ENCODE data around the gene TBC1D16.

The TBC1D16 gene

DNA sequence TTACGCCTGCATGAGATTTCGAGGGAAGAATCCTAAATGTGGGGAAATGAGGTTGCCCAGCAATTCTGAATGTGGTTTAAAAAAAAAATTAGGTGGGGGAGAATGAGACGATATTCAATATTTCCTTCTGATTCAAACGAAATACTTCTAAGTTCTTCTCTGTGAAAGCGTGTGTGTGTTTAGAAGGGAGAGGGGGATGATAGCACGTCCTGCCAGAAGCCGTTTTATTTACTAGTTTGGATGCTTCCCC is 47.8 kb downstream of the TBC1D16 start:
- no peak overlapping the region for H3K4me3 ChIP-seq (ENCODE audit: control insufficient read depth in 1 of 7, extremely low read depth in 1 of 7, insufficient read depth in 4 of 7, low read depth in 2 of 7, low read length in 6 of 7)
- no peaks in the 10 kb centered on the region for H3K36me3 ChIP-seq (ENCODE audit: control insufficient read depth in 4 of 4, insufficient read depth in 4 of 4, low read length in 3 of 4)
- 93% methylated on average over 5 of the region's 7 CpGs for WGBS (ENCODE audit: insufficient coverage)
- H3K27ac ChIP-seq (ENCODE audit: insufficient read depth in 1 of 2, low read depth in 1 of 2, low read length in 2 of 2, poor library complexity in 1 of 2, severe bottlenecking in 2 of 2), result no peak overlapping the region
- H3K4me1 ChIP-seq (ENCODE audit: control extremely low read depth in 1 of 4, control insufficient read depth in 4 of 4, insufficient read depth in 4 of 4, low read length in 3 of 4), result peaks cover 0 to 15% (median 11%) of the 10 kb centered on the region in 4 experiments
- H3K27me3 ChIP-seq (replicated peaks in 2 of 5; ENCODE audit: control insufficient read depth in 4 of 5, insufficient read depth in 5 of 5, low read length in 4 of 5), result no peaks in the 10 kb centered on the region
- ChIA-PET CTCF (no interaction called here), POLR2A (no interaction called here)
- DNase-seq, result no peak
- H3K9me3 ChIP-seq (ENCODE audit: control extremely low read depth in 1 of 5, control insufficient read depth in 4 of 5, insufficient read depth in 2 of 5, low read depth in 1 of 5, low read length in 4 of 5), result no peaks in the 10 kb centered on the region

DNA sequence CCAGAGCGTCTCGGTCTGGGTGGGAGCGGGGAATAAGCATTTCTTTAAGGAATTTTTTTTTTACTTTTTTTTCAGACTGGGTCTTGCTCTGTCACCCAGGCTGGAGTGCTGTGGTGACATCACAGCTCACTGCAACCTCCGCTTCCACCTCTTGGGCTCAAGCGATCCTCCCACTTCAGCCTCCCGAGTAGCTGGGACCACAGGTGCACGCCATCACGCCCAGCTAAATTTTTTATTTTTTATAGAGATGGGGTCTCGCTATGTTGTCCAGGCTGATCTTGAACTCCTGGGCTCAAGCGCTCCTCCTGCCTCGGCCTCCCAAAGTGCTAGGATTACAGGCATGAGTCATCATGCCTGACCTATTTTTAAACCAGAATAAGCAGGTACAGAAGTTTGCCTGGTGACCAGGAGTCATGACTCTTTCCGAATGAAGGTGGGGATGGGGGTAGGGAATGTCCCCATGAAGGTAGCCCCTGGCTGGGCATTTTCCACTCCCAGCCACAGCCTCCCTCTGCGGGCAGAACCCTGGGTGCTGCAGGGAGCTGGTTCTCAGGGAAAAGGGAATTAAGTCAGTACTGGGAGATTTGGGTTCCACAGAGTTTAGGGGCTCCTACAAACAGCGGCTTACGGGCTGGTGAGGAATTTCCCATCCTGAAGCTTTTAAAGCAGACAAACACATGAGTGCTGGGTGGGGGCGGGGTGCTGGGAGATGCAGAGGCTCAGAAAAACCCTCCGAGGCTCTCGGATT is 48.3 kb downstream of the TBC1D16 start:
- Histone ChIP-seq H3K9me3 (ENCODE audit: control extremely low read depth in 1 of 5, control insufficient read depth in 4 of 5, insufficient read depth in 2 of 5, low read depth in 1 of 5, low read length in 4 of 5) (no peaks in the 10 kb centered on the region), H3K4me3 (ENCODE audit: control insufficient read depth in 1 of 7, extremely low read depth in 1 of 7, insufficient read depth in 4 of 7, low read depth in 2 of 7, low read length in 6 of 7) (no peak overlapping the region), H3K4me1 (ENCODE audit: control extremely low read depth in 1 of 4, control insufficient read depth in 4 of 4, insufficient read depth in 4 of 4, low read length in 3 of 4) (peaks cover 0 to 10% (median 7%) of the 10 kb centered on the region in 4 experiments), H3K27me3 (replicated peaks in 2 of 5; ENCODE audit: control insufficient read depth in 4 of 5, insufficient read depth in 5 of 5, low read length in 4 of 5) (no peaks in the 10 kb centered on the region), H3K36me3 (ENCODE audit: control insufficient read depth in 4 of 4, insufficient read depth in 4 of 4, low read length in 3 of 4) (no peaks in the 10 kb centered on the region), H3K27ac (ENCODE audit: insufficient read depth in 1 of 2, low read depth in 1 of 2, low read length in 2 of 2, poor library complexity in 1 of 2, severe bottlenecking in 2 of 2) (no peak overlapping the region)
- DNase-seq, result no peak
- ChIA-PET POLR2A (no interaction called here), CTCF (interaction anchor here (1.2 kb wide), 1 partner anchor 10 kb away, joined by 3 read pairs; no protein-coding TSS in a partner anchor)
- 98% methylated on average over 17 of the region's 18 CpGs for WGBS (ENCODE audit: insufficient coverage)

DNA sequence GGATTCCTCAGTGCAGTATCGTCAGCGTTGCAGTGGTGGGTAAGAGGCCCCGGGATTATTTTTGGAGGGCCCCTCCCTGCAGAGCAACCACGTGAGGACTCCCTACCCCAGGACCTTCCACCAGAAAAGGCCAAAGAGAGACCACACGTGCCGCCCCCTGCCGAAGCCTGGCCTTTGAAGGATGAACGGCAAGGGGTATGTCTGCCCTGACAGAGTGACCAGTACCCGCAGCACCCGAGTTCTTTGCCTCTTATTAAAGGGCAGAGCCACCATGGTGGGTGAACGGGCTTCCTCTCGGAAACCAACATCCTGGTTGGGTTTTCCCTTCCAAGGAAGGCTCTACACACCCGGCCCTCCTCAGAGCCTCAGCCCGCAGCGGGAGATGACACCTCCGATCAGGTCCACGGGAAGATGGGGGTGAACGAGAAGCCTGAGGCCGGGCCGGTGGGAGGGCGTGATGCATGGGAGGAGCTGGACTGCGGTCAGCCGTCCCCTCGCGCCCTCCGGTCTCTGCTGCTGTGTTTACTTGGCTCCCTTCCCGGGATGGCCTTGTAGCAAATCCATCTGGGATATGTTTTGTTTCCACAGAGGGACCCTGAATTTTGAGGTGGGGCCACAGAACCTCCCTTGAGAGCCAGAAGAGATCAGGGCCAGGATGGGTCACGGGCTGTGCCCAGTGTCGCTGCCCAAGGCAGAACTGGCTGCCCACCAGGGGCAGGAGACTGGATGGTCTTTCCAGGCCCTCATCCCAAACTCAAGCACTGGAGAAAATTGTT is 49.1 kb downstream of the TBC1D16 start:
- ChIA-PET POLR2A (no interaction called here), CTCF (interaction anchor here (1.2 to 1.4 kb wide), 2 partner anchors 9 to 87 kb away, joined by 3 to 4 read pairs; no protein-coding TSS in a partner anchor)
- H3K9me3 ChIP-seq (ENCODE audit: control extremely low read depth in 1 of 5, control insufficient read depth in 4 of 5, insufficient read depth in 2 of 5, low read depth in 1 of 5, low read length in 4 of 5), result no peaks in the 10 kb centered on the region
- no peak for DNase-seq
- no peaks in the 10 kb centered on the region for H3K27me3 ChIP-seq (replicated peaks in 2 of 5; ENCODE audit: control insufficient read depth in 4 of 5, insufficient read depth in 5 of 5, low read length in 4 of 5)
- WGBS (ENCODE audit: insufficient coverage), result 97% methylated on average over 29 of the region's 29 CpGs
- H3K4me1 ChIP-seq (ENCODE audit: control extremely low read depth in 1 of 4, control insufficient read depth in 4 of 4, insufficient read depth in 4 of 4, low read length in 3 of 4), result peaks cover 0 to 4% (median 2%) of the 10 kb centered on the region in 4 experiments
- H3K36me3 ChIP-seq (ENCODE audit: control insufficient read depth in 4 of 4, insufficient read depth in 4 of 4, low read length in 3 of 4), result no peaks in the 10 kb centered on the region
- no peak overlapping the region for H3K27ac ChIP-seq (ENCODE audit: insufficient read depth in 1 of 2, low read depth in 1 of 2, low read length in 2 of 2, poor library complexity in 1 of 2, severe bottlenecking in 2 of 2)
- H3K4me3 ChIP-seq (ENCODE audit: control insufficient read depth in 1 of 7, extremely low read depth in 1 of 7, insufficient read depth in 4 of 7, low read depth in 2 of 7, low read length in 6 of 7), result no peak overlapping the region

DNA sequence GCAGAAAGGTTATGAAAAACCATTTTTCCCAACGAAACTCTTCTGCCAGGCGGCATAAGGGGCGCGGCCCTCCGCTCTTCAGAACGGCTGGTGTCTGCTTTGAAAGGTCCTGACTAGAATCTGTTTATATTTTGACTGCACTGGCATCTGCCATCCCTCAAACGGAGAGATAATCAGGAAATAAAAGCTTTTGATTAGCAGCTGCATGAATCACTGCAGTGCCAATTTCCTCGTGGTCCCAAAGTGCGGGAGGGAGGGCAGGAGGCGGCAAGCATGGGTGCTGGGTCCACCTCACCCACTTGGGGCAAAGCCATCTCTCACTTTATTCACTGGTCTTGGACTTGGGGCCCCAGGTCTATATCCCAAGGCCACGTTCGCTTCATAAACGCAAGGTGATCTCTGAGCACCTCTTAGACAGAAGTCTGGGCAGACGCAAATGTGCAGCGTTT is 49.7 kb downstream of the TBC1D16 start:
- H3K4me3 ChIP-seq (ENCODE audit: control insufficient read depth in 1 of 7, extremely low read depth in 1 of 7, insufficient read depth in 4 of 7, low read depth in 2 of 7, low read length in 6 of 7), result no peak overlapping the region
- DNase-seq, result no peak
- CTCF ChIA-PET, result interaction anchor here (1.0 to 1.6 kb wide), 4 partner anchors 9 to 86 kb away, joined by 3 to 4 read pairs (median 3); no protein-coding TSS in a partner anchor
- 95% methylated on average over 15 of the region's 15 CpGs for WGBS (ENCODE audit: insufficient coverage)
- no peaks in the 10 kb centered on the region for H3K36me3 ChIP-seq (ENCODE audit: control insufficient read depth in 4 of 4, insufficient read depth in 4 of 4, low read length in 3 of 4)
- H3K27me3 ChIP-seq (replicated peaks in 2 of 5; ENCODE audit: control insufficient read depth in 4 of 5, insufficient read depth in 5 of 5, low read length in 4 of 5), result no peaks in the 10 kb centered on the region
- H3K27ac ChIP-seq (ENCODE audit: insufficient read depth in 1 of 2, low read depth in 1 of 2, low read length in 2 of 2, poor library complexity in 1 of 2, severe bottlenecking in 2 of 2), result no peak overlapping the region
- H3K9me3 ChIP-seq (ENCODE audit: control extremely low read depth in 1 of 5, control insufficient read depth in 4 of 5, insufficient read depth in 2 of 5, low read depth in 1 of 5, low read length in 4 of 5), result no peaks in the 10 kb centered on the region
- POLR2A ChIA-PET, result no interaction called here
- no peaks in the 10 kb centered on the region for H3K4me1 ChIP-seq (ENCODE audit: control extremely low read depth in 1 of 4, control insufficient read depth in 4 of 4, insufficient read depth in 4 of 4, low read length in 3 of 4)

DNA sequence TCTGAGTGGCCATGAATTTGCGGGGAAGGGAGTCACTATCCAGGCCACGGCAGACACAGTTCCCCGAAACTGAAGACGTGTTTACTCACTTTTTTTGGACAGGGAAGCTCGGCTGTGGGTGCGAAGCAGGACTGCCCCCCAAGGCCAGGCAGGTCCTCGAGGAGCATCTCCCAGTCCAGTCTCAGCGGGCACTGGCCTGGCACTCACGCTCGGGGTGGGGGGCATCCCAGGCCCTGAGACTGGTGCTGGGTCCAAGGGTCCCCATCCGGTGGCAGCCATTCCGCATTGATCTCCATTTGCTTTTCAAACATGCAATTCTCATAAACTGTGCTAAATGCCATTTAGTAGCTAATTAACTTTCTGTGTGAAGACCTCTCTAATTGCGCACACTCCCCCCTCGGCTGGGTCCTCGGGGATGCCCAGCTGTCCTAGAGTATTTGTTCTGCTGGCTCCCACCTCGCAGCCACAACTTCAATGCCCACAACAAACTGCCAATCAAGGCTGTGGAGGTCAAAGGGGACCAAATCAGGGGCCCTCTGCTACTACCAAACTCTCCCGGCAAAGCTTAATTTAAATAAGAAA is 50.2 kb downstream of the TBC1D16 start:
- Histone ChIP-seq H3K27me3 (replicated peaks in 2 of 5; ENCODE audit: control insufficient read depth in 4 of 5, insufficient read depth in 5 of 5, low read length in 4 of 5) (no peaks in the 10 kb centered on the region), H3K4me3 (ENCODE audit: control insufficient read depth in 1 of 7, extremely low read depth in 1 of 7, insufficient read depth in 4 of 7, low read depth in 2 of 7, low read length in 6 of 7) (no peak overlapping the region), H3K27ac (ENCODE audit: insufficient read depth in 1 of 2, low read depth in 1 of 2, low read length in 2 of 2, poor library complexity in 1 of 2, severe bottlenecking in 2 of 2) (no peak overlapping the region), H3K9me3 (ENCODE audit: control extremely low read depth in 1 of 5, control insufficient read depth in 4 of 5, insufficient read depth in 2 of 5, low read depth in 1 of 5, low read length in 4 of 5) (no peaks in the 10 kb centered on the region), H3K4me1 (ENCODE audit: control extremely low read depth in 1 of 4, control insufficient read depth in 4 of 4, insufficient read depth in 4 of 4, low read length in 3 of 4) (no peaks in the 10 kb centered on the region), H3K36me3 (ENCODE audit: control insufficient read depth in 4 of 4, insufficient read depth in 4 of 4, low read length in 3 of 4) (no peaks in the 10 kb centered on the region)
- 96% methylated on average over 14 of the region's 17 CpGs for WGBS (ENCODE audit: insufficient coverage)
- ChIA-PET CTCF (interaction anchor here (1.0 to 1.6 kb wide), 4 partner anchors 15 to 241 kb away, joined by 3 to 4 read pairs (median 3); no protein-coding TSS in a partner anchor), POLR2A (no interaction called here)
- no peak for DNase-seq

DNA sequence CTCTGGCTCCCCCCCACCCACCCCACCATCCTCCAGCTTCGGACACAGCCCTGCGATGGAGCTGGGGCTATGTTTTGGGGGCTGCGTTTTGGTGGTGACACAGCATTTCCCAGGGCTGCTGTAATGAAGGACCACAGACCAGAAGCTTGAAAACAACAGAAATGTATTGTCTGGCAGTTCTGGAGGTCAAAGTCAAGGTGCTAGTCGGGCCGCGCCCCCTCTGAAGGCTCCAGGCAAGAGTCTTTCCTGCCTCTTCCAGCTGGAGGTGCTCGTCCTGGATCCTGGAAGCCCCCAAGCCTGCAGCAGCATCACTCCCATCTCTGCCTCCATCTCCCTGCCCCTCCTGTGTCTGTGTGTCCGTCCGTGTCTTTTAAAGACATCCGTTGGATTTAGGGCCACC is 50.8 kb downstream of the TBC1D16 start:
- Histone ChIP-seq H3K4me3 (ENCODE audit: control insufficient read depth in 1 of 7, extremely low read depth in 1 of 7, insufficient read depth in 4 of 7, low read depth in 2 of 7, low read length in 6 of 7) (no peak overlapping the region), H3K4me1 (ENCODE audit: control extremely low read depth in 1 of 4, control insufficient read depth in 4 of 4, insufficient read depth in 4 of 4, low read length in 3 of 4) (no peaks in the 10 kb centered on the region), H3K36me3 (ENCODE audit: control insufficient read depth in 4 of 4, insufficient read depth in 4 of 4, low read length in 3 of 4) (no peaks in the 10 kb centered on the region), H3K9me3 (ENCODE audit: control extremely low read depth in 1 of 5, control insufficient read depth in 4 of 5, insufficient read depth in 2 of 5, low read depth in 1 of 5, low read length in 4 of 5) (no peaks in the 10 kb centered on the region), H3K27me3 (replicated peaks in 2 of 5; ENCODE audit: control insufficient read depth in 4 of 5, insufficient read depth in 5 of 5, low read length in 4 of 5) (no peaks in the 10 kb centered on the region), H3K27ac (ENCODE audit: insufficient read depth in 1 of 2, low read depth in 1 of 2, low read length in 2 of 2, poor library complexity in 1 of 2, severe bottlenecking in 2 of 2) (no peak overlapping the region)
- WGBS (ENCODE audit: insufficient coverage), result 75% methylated on average over 8 of the region's 10 CpGs
- CTCF ChIA-PET, result interaction anchor here (1.0 to 1.6 kb wide), 3 partner anchors 15 to 241 kb away, joined by 3 read pairs; no protein-coding TSS in a partner anchor
- POLR2A ChIA-PET, result no interaction called here
- DNase-seq, result peak in 1 of 3 donors; percentile 17
